ENCODE results near the gene REPS2. TPM values are rescaled to one million over a fixed set of nuclear protein-coding genes. Genes with fewer than 3 reads are reported as not detected.

The REPS2 gene
- total RNA-seq, 1 donor from 2014 or later, result 17.9 TPM

Other genes with a start within 250 kb of the REPS2 start
- 18.5 TPM for gene CTPS2, start 234.0 kb upstream of the REPS2 start, total RNA-seq
- 42.6 TPM for gene SYAP1, start 227.0 kb upstream of the REPS2 start, total RNA-seq
- gene TXLNG, start 160.2 kb upstream of the REPS2 start, total RNA-seq, result 11.6 TPM
- gene RBBP7, start 76.3 kb upstream of the REPS2 start, total RNA-seq, result 88.2 TPM

All from mucosa of gallbladder (tissue), 1 donor.